HepG2 (cell line): ENCODE measurements around the gene PBX2. TPM values are rescaled to one million over a fixed set of nuclear protein-coding genes. Genes with fewer than 3 reads are reported as not detected.

Experiments used
- ATF6 ChIP-seq: sonication (generic); formaldehyde crosslinking; conservative IDR thresholded peaks from 2 replicates; pipeline ENCODE4 v1.4.0; 2020; ENCODE audit warnings: missing genetic modification reagents
- CTCF ChIP-seq: sonication (generic); formaldehyde crosslinking; IDR thresholded peaks from 2 replicates; pipeline ENCODE4 v1.5.0; 2020; ENCODE audit warnings: mild to moderate bottlenecking, missing genetic modification reagents, moderate library complexity
- DZIP1 ChIP-seq: sonication (generic); formaldehyde crosslinking; IDR thresholded peaks from 2 replicates; pipeline ENCODE4 v1.5.0; 2020; ENCODE audit warnings: mild to moderate bottlenecking, missing genetic modification reagents
- EHMT2 ChIP-seq: fragments of 200-600 bp; sonication (generic); IDR thresholded peaks from 2 replicates; pipeline ENCODE4 v1.7.0; 2017; ENCODE audit warnings: antibody characterized with exemption, low read depth, low read length, borderline replicate concordance
- ESRRA ChIP-seq: sonication (generic); formaldehyde crosslinking; IDR thresholded peaks from 2 replicates; pipeline ENCODE4 v1.5.1; 2020; ENCODE audit warnings: mild to moderate bottlenecking, low read depth, missing genetic modification reagents
- GABPB1 ChIP-seq: IDR thresholded peaks from 2 replicates; pipeline ENCODE4 v1.6.1; 2016; ENCODE audit warnings: mild to moderate bottlenecking, missing genetic modification reagents, moderate library complexity, missing compliant biosample characterization
- GZF1 ChIP-seq: sonication (generic); formaldehyde crosslinking; IDR thresholded peaks from 2 replicates; pipeline ENCODE4 v1.5.1; 2020; ENCODE audit warnings: mild to moderate bottlenecking, missing genetic modification reagents
- KAT7 ChIP-seq: IDR thresholded peaks from 2 replicates; pipeline ENCODE4 v1.6.1; 2018; ENCODE audit warnings: borderline replicate concordance, missing compliant biosample characterization
- PCBP2 ChIP-seq: fragments of 200-400 bp; formaldehyde crosslinking; optimal IDR thresholded peaks from 2 replicates; pipeline ENCODE3; 2018; ENCODE audit warnings: low read length, low read depth; ENCODE audit not compliant: poor library complexity, severe bottlenecking
- POLR2G ChIP-seq: fragments of 200-400 bp; formaldehyde crosslinking; IDR thresholded peaks from 2 replicates; pipeline ENCODE4 v1.6.1; 2018; ENCODE audit warnings: mild to moderate bottlenecking, low read depth, low read length, moderate library complexity
- RFX1 ChIP-seq: fragments of 450-650 bp; IDR thresholded peaks from 2 replicates; pipeline ENCODE4 v1.6.1; 2017
- RFXANK ChIP-seq: IDR thresholded peaks from 2 replicates; pipeline ENCODE4 v1.6.1; 2016
- SP2 ChIP-seq: sonication (generic); formaldehyde crosslinking; IDR thresholded peaks from 2 replicates; pipeline ENCODE4 v1.5.1; 2020; ENCODE audit warnings: mild to moderate bottlenecking, missing genetic modification reagents
- SYNCRIP ChIP-seq: fragments of 200-400 bp; formaldehyde crosslinking; IDR thresholded peaks from 2 replicates; pipeline ENCODE4 v1.6.1; 2018; ENCODE audit warnings: mild to moderate bottlenecking, low read depth, low read length; ENCODE audit not compliant: insufficient read depth
- ZFYVE20 ChIP-seq: sonication (generic); formaldehyde crosslinking; IDR thresholded peaks from 2 replicates; pipeline ENCODE4 v1.8.0; 2023; ENCODE audit warnings: low read depth, mild to moderate bottlenecking, moderate library complexity, missing genetic modification reagents, borderline replicate concordance
- ZNF225 ChIP-seq: sonication (generic); formaldehyde crosslinking; IDR thresholded peaks from 2 replicates; pipeline ENCODE4 v1.4.0; 2020; ENCODE audit warnings: mild to moderate bottlenecking, missing genetic modification reagents
- ZNF24 ChIP-seq: fragments of 450-650 bp; IDR thresholded peaks from 2 replicates; pipeline ENCODE4 v1.6.1; 2017; ENCODE audit warnings: antibody characterized with exemption, mild to moderate bottlenecking
- ZNF264 ChIP-seq: sonication (generic); formaldehyde crosslinking; IDR thresholded peaks from 2 replicates; pipeline ENCODE4 v1.4.0; 2020; ENCODE audit warnings: missing genetic modification reagents
- ZNF280B ChIP-seq: sonication (generic); formaldehyde crosslinking; IDR thresholded peaks from 2 replicates; pipeline ENCODE4 v1.5.0; 2020; ENCODE audit warnings: missing genetic modification reagents, mild to moderate bottlenecking, borderline replicate concordance
- ZNF30 ChIP-seq: sonication (generic); formaldehyde crosslinking; IDR thresholded peaks from 2 replicates; pipeline ENCODE4 v1.5.0; 2020; ENCODE audit warnings: mild to moderate bottlenecking, missing genetic modification reagents
- ZNF446 ChIP-seq: sonication (generic); formaldehyde crosslinking; IDR thresholded peaks from 2 replicates; pipeline ENCODE4 v1.5.0; 2020; ENCODE audit warnings: mild to moderate bottlenecking, missing genetic modification reagents
- ZNF740 ChIP-seq: sonication (generic); formaldehyde crosslinking; IDR thresholded peaks from 2 replicates; pipeline ENCODE4 v1.4.0; 2020; ENCODE audit warnings: missing genetic modification reagents
- polyA plus RNA-seq, 8 experiments: library from polyadenylated mRNA; depleted of rRNA in 3 of 8; stranded (reverse) in 7 of 8; unstranded in 1 of 8; fragments of >200 nt; fragmentation: Illumina TruSeq in 4 of 8; extraction: Trizol in 4 of 8; gene quantifications; 2 replicates each; pipeline versions ENCODE4 v1.2.1 to v1.2.3, GENCODE V29; 2011 to 2016; ENCODE audit warnings: low read depth in 4 of 8, missing spikeins in 1 of 8, mixed read lengths in 1 of 8; ENCODE audit not compliant: insufficient read depth in 1 of 8
- total RNA-seq, 5 experiments: library from RNA; depleted of rRNA; stranded (reverse); fragments of >200 nt; fragmentation: Illumina TruSeq; extraction: Trizol; gene quantifications; 2 replicates each; pipeline ENCODE4 v1.2.3, GENCODE V29; 2016; ENCODE audit warnings: low read depth in 1 of 5

Gene PBX2
- total and polyA plus RNA-seq, 2 of the 13 experiments (the other 11 are each of a cell fraction or from before 2014, with no cell fraction given): 42.3 to 77.8 TPM

GRCh38 chr6:32175711-32176475, 14.1 kb downstream of the PBX2 start, which contains the start of gene AGPAT1 (continued):
- TF ChIP-seq ZNF280B (peak; percentile 90; the same call in 1 of the 2 replicates), PCBP2 (no peak), ZNF264 (CRISPR knock-in tag) (peak; percentile 40; the same call in 1 of the 2 replicates), ZNF225 (CRISPR knock-in tag) (no peak), ZNF446 (CRISPR knock-in tag) (no peak), GZF1 (CRISPR knock-in tag) (peak; percentile 82), ZFYVE20 (CRISPR knock-in tag) (no peak), RFX1 (no peak), RFXANK (CRISPR knock-in tag) (no peak), SYNCRIP (no peak), GABPB1 (CRISPR knock-in tag) (peak; percentile 94), EHMT2 (no peak), DZIP1 (CRISPR knock-in tag) (peak; percentile 71; the same call in 1 of the 2 replicates), ZNF30 (no peak), SP2 (CRISPR knock-in tag) (peak; percentile 94), ATF6 (peak; percentile 39; the same call in 1 of the 2 replicates), ZNF24 (no peak), ESRRA (CRISPR knock-in tag) (no peak), ZNF740 (CRISPR knock-in tag) (no peak), KAT7 (CRISPR knock-in tag) (peak; percentile 79; the same call in 1 of the 2 replicates), POLR2G (peak; percentile 84), CTCF (CRISPR knock-in tag) (no peak; the same call in 1 of the 2 replicates)
